Fibroblast of skin of abdomen (primary cell): ENCODE measurements around the gene LHFPL2.

Source experiments
- DNase-seq: peaks from one replicate; pipeline ENCODE4 v3.0.0-alpha.2; 2013

The LHFPL2 gene

GRCh38 chr5:78449103-78449502 is 199.5 kb downstream of the LHFPL2 start:
- no peak for DNase-seq

DNA sequence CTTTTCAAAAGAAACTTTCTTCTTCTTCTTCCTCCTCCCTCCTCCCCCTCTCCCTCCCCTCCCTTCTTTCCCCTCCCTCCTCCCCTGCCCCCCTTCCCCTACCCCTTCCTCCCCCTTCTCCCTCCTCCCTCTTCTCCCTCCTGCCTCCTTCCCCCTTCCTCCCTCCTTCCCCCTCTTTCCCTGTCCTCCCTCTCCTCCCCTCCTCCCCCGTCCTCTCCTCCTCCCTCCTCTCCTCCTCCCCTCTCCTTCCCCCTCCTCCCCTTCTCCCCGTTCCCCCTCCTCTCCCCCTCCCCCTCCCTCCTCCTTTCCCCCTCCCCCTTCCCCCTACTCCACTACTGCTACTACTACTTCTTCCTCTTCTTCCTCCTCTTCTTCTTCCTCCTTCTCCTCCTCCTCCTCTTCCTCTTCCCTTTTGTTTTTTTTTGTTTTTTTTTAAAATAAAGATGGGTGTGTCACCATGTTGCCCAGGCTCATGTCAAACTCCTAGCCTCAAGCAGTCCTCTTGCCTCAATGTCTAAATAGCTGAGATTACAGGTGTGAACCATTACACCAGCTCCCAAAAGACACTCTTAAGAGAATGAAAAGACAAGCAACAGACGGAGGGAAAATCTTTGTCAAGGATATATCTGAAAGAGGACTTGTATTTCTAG is 200.7 kb downstream of the LHFPL2 start:
- no peak for DNase-seq
